ENCODE measurements around the gene DHRS11.

The DHRS11 gene

DNA sequence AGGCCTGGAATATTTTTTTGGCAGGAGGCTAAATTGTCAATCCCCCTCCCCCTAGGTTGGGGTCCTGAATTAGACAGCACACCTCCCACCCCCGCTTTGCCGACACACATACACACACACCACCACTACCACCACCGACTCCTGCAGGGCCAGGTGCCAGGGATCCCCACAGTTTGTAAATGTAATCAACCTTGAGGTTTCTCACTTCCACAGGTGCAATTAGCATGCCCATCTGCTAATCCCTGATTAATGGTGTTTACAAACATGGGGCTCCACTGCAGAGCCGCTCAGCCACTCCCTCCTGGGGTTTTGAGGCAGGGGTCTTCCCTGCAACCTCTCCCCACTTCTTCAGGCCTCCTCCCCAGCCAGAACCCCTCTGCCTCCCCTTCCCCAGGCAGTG, 21.5 kb downstream of the DHRS11 start:
- FAIRE-seq, result no peak

DNA sequence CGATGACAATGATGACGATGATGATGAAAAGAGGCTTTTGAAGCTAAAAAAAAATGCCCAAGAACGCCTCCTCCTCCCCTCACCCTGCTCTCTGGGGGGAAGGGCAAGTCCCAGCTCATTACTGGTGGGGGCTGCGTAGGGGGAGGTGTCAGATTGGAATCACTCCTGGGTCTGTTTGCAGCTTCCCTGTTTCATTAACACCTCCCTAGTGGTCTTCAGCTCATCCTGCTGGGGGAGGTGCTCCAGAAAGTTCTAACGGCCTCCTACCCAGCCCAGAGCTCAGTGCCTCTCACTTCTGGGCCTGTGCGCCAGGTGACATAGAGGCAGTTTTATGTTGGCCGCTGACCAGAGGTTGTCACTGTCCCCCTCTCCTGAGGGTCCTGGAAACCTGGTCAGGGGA, 22.4 kb downstream of the DHRS11 start:
- DNase-seq (ENCODE audit: low spot score) (no peak), FAIRE-seq (no peak)

More for the DNA sequence above, 21.5 kb downstream of the DHRS11 start:
- DNase-seq (ENCODE audit: low spot score), result no peak

DNA sequence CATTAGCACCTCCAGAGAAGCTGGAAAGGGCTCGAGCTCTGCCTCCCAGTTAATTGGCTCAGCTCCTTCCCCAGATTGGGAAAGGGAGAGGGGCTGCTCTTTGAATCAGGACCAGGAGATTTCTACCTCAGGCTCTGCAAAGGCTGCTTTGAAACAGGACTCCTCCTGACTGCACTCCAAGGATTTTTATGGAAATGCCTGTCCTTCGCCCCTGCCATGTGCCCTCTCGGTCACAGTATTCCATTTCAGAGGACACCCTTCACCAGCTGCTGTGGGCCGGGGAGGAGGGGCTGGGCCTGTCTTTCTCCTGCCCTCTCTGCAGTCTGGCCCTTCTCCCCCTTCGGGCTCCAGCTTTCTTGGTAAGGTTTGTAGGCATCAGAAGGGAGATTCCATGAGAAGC, 23.3 kb downstream of the DHRS11 start:
- FAIRE-seq (no peak), DNase-seq (ENCODE audit: low spot score) (no peak)

DNA sequence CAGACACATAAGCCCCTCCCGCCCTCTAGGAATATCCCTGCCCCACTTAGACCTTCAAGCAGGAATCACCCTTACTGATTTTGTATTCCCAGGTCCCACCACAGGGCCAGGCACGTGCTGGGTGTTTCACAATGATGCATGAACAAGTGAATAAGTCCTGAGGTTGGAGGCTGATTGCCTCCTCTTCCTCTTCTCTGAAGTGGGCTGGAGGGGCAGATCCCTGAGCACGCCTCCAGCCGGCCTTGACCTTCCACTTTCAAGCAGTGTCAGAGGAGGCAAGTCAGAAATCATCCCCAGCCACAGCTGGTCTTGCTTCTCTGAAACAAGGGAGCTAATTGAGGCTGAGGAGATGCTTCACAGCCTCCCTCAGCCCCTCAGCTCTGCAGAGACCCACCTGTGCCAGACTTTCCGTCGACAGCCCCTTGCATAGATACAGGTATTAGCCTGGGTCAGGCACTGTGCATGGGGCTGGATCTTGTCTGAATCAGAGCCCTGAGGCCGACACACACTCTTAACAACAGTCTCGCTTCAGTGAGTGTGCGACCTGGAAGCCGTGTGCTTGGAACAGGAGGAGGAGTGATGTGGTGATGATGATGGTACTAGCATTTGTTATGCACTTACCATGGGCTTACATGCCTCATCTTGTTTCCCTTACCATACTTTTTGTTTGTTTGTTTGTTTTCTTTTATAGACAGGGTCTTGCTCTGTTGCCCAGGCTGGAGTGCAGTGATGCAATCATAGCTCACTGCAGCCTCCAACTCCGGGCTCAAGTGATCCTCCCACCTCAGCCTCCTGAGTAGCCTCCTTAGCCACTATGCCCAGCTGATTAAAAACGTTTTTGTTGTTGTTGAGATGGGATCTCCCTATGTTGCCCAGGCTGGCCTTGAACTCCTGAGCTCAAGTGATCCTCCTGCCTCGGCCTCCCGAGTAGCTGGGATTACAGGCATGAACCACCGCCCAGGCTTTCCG, 24.7 kb downstream of the DHRS11 start:
- no peak for DNase-seq (ENCODE audit: low spot score)
- no peak for FAIRE-seq

DNA sequence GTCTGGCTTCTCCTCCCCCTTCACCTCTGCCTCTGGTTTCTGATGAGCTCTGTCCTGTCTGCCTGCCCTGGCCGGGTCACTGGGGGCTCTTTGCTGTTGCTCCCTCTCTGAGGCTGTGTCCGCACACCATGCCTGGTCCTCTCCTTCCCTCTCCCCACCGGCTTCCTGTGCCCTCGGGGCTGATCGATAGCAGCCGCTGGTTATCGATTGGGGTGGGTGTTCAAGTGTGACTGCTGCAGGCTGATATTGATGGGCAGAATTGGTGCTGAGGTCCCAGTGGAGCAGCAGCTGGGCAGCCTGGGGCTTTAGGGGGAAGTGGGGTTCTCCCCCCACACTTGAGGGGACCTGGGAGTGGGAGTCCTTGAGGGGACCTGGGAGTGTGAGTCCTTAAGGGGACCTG, 26.1 kb downstream of the DHRS11 start:
- FAIRE-seq (no peak), DNase-seq (ENCODE audit: low spot score) (no peak)

DNA sequence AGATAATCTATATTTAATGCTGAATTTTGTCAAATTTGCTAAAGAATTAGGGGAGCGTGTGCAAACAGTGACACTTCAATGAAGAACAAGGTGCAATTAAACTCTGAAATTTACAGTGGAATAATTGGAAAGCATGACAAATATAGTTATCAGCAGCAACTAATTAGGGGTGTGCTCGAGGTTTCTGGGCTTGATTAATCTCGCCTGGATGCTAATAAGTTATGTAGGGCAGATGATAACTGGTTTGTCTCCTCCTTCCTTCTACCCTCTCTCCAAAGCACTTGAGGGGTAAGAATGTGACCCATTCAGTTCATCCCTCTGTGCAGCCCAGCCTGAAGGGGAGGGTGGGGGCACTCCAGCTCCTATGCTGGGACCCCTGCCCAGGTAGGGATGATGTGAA, 31.6 kb downstream of the DHRS11 start:
- no peak for DNase-seq (ENCODE audit: low spot score)

DNA sequence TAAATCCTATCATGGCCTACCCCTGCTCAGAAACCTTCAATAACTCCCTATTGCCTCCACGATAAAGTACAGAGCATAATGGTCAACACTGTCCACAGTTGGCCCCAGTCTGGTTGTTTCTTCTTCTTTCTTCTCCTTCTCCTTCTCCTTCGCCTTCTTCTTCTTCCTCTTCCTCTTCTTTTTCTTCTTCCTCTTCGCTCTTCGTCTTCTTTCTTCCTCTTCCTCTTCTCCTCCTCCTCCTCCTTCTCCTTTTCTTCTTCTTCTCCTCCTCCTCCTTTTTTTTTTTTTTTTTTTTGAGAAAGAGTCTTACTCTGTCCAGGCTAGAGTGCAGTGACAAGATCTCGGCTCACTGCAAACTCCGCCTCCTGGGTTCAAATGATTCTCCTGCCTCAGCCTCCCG, 33.5 kb downstream of the DHRS11 start:
- no peak for FAIRE-seq
- no peak for DNase-seq (ENCODE audit: low spot score)

More for the DNA sequence above, 31.6 kb downstream of the DHRS11 start:
- FAIRE-seq, result no peak

DNA sequence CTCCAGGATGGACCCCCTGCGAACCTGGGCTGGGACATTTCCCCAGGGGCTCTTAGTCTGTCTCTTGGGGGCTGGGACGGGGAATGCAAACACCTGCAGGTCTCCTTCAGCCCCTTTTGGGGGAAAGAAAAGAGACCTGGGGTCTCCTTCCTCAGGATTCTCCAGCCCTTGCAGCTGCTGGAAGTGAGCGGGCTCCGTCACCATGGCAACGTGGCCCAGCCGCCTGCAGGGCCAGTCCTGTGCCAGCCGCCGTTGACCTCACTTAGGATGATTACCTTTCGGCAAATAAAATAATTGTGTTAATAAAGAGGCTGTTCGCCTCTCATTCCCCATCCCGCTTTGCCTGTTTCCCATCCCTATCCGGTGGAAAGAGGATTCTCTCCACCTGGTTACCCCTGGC, 35.4 kb downstream of the DHRS11 start:
- FAIRE-seq (no peak), DNase-seq (ENCODE audit: low spot score) (no peak)

DNA sequence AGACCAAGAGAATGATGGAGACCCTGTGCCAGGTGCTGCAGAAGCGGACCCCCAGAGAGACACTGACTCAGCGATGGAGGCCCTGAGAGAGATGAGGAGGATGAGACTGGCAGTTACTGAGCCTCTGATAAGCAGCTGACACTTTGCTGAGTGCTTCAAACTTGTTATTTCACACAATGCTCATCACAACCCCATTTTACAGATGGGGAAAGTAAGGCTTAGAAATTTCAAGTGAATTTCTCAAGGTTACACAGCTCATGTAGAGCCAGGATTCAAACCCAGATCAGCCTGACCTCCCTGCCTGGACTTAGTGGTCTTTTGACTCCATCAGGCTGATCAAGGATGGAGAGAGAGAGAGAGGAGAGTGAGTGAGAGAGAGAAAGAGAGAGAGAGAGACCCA, 36.9 kb downstream of the DHRS11 start:
- no peak for FAIRE-seq

DNA sequence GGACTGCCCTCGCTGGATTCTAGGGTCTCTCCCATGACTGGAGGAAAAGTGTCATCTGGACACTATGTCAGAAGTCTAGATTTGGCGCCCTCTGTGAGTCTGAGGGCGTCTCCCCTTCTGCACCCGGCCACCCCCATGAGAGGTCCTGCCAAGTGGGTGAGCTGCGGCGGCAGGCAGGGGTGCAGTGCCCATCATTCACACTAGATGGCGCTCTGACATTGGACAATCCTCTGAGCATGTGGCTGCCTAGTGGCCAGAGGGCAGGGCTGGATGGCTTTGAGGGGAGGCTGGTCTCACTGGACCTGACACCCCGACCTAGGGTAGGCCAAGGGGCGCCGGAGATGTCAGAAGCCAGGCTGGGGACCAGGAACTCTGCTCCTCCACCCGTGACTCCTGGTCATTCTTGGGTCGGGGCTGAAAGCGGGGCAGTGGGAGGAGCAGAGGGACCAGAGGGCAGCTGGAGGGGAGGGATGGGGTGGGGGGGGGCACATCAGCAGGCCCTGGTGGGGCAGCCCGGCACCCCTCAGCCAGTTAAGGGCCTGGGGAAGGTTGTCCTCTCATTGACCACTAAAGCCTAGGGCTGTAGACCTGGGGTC, 37.7 kb downstream of the DHRS11 start:
- no peak for FAIRE-seq
- peak; percentile 91 for DNase-seq (ENCODE audit: low spot score)

More for the DNA sequence above, 36.9 kb downstream of the DHRS11 start:
- no peak for DNase-seq (ENCODE audit: low spot score)

DNA sequence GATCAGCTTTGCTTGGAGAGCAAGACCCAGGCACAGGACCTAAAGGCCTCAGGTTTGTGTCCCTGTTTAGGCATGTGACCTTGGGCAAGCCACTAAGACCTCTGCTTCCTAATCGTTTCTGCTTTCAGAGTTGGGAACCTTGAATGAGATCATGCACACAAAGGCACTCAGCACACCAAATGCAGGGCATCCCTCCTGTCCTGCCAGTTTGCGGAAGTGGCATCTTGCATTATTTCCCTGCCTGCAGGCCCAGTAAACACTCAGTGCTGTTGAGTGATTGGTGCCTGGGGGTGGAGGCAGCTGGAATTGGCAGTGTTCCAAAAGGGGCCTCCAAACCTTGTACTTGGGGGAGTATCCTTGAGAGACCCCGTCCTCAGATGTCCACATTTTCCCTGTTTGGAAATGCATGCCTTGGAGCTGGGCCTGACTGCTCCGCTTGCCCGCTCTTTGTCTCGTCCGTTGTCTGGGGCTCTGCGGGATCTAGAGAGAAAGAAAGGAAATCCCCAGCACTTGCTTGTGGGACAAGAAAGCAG, 38.4 kb downstream of the DHRS11 start:
- FAIRE-seq, result no peak
- no peak for DNase-seq (ENCODE audit: low spot score)

DNA sequence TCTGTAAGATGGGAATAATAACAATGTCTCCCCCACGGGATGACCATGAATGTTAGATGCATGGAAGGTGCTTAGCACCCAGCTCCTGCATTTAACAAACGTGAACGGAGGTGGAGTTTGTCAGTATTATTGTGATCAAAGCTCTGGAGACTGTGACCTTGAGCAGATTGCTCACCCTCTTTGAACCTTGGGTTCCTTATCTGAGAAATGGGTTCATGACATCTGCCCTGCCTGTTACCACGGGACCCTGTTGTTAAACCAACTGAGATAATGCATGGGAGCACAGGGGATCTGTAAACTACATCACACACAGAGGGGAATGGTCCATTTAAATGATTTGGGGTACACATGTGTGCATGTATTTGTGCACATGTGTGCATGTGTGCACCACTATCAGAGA, 39.3 kb downstream of the DHRS11 start:
- DNase-seq (ENCODE audit: low spot score), result no peak
- no peak for FAIRE-seq

DNA sequence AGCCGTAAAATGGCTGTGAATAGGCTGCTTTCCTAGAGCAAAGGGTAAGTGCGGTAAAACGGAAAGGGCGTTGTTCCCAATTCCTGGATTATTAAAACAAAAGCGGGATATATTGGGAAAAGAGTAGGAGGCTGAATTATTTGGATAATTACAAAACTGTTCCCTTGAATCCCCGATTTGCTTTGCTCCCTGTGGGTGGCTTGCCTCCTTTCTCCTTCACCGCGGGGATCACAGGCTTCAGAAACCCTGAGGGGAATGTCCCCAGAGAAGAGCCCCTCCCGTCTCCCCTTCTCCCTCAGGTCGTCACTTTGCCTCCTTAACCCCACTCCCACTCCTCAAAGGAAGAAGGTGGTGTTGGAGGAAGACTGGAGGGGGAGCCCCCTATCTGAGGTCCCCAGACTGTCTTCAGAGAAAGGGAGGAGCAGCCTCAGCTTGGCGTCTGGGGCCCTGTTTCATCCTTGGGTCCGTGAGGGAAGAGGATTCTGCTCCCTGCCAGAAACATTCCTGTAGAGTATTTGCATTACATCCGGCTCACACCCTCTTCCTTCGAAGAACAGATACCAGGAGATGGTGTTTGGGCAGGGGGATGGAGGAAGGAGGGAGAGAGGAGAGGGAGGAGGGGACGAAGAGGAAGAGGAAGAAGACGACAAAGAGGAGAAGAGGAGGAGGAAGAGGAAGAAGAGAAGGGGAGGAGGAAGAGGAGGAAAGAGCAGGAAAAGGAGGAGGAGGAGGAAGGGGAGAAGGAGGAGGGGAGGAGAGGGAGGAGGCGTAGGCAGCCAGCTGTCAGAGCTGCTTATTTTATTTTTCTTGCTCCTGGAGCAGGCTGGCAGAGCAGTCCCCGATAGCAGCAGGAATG, 41.5 kb downstream of the DHRS11 start:
- no peak for FAIRE-seq

DNA sequence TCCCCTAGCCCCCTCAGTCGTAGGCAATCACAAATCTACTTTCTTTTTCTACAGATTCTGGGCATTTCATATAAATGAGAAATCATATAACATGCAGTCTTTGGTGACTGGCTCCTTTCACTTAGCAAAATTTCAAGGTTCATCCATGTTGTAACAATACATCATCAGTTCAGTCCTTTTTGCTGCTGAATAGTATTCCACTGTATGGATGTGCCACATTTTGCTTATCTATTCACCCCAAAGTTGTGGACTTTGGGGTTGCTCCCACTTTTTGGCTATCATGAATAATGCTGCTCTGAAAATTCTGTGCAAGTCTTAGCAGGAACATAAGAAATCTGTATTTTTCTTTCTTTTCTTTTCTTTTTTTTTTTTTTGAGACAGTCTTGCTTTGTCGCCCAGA, 48.7 kb downstream of the DHRS11 start:
- no peak for FAIRE-seq

More for the DNA sequence above, 41.5 kb downstream of the DHRS11 start:
- no peak for DNase-seq (ENCODE audit: low spot score)

DNA sequence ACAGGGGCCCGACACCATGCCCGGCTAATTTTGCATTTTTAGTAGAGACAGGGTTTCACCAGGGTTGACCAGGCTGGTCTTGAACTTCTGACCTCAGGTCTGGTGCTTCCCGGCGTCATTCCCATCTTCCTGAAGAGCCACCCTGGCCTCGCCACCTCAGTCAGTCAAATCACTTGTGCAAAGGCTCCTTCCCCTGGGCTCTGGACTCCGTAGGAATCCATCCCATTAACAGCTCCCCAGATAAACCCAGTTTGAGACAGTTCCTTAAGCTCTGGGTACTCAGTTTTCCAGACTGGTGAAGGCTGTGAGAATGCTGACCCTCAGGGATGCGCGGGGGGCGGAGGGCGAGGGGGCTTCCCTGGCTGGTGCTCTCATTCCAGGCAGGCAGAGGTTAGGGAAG, 49.2 kb downstream of the DHRS11 start:
- DNase-seq (ENCODE audit: low spot score) (no peak), FAIRE-seq (no peak)

More for the DNA sequence above, 48.7 kb downstream of the DHRS11 start:
- no peak for DNase-seq (ENCODE audit: low spot score)

DNA sequence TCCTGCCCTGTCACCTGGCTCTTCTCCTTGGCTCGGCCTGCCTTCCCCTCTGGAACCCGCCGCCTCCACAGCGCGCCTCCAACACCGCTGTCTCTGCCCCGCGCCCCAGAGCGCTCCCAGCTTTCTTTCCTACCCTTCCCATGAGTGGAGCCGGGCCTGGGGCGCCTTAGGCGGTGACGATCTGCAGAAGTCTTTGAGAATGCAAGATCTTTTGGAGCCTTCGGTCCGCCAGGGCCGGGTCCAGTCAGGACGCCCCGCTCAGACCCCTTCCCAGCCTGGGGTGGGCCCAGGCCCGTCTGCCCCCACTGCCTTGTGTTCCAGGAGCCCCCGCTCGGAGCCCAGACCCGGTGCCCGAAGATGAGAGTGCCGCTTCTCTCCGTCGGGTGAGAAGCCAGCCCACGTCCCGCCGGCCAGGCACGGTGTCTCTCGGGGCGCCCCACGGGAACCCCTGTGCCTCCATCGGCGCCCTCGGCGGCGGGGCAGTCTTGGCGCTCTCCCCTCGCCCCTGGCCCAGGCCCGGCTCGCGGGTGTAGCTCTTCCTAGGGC, 49.7 kb downstream of the DHRS11 start:
- DNase-seq (ENCODE audit: low spot score) (no peak), FAIRE-seq (no peak)

DNA sequence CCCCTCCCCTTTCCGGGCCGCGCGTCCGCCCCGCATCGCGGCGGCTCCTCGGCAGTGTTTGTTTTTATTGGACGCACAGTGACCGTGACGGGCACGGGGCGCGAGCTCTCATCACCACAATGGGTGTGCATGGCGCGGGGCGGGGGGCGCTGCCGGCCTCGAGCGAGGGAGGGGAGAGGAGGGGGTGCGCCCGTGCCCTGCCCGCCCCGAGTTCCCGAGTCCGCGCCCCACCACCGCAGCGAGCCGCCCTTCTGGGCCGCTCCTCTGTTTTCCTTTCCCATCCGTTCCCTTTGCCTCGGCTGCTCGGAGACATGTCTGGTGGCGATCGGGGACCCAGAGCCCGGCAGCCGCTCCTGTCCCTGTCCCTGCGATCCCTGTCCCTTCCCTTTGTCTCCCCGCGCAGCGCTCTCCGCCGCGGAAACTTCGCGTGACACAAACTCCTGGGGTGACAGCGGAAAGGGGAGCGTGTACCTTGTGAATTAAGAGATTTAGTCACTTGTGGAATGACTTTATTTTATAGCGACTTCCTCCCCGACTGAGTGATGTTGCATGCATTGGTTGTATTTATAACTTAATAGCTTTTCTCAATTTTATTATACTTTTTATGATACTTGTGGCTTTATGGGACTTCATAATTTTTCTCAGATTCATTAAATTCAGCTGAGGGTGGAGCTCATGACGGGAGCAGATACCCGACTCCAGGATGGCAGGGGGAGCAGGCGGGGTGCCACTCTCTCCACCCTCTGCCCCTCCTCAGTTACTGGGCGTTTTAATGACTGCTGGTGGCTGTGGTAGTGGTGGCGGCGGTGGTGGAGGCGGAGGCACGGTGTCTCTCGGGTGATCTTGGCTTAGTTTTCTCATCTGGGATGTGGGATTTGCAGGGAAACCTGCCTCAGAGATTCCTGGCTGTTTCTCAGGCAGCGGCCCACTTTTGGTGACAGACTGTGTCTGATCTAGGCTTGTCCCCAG, 50.5 kb downstream of the DHRS11 start:
- no peak for DNase-seq (ENCODE audit: low spot score)

DNA sequence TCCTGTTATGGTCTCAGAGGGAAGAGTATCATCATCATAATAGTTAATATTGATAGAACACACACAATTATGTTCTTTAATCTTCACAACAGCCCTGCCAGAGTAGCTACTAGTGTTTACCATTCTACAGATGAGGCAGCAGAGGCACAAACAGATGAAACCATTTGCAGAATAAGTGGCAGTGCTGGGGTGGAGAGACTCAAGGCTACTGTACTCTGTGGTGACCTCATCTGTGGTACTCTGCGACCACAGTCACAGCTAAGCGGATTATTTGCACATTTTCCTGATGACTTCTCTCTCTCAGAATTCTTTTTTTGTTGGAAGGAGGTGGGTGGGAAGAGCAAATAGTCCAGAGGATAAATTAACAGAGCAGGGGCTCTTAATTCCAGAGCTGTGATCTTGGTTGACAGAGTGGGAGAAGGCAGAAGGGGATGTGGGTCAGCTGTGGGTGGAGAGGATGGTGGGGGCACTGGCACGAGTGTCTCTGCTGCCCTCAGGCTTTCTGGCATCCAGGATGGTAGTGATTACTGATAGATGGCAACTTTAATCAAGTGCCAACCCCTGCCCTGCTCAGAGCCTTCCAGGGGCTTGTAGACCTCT, 51.5 kb downstream of the DHRS11 start:
- no peak for DNase-seq (ENCODE audit: low spot score)
- no peak for FAIRE-seq

More for the DNA sequence above, 50.5 kb downstream of the DHRS11 start:
- FAIRE-seq, result no peak

DNA sequence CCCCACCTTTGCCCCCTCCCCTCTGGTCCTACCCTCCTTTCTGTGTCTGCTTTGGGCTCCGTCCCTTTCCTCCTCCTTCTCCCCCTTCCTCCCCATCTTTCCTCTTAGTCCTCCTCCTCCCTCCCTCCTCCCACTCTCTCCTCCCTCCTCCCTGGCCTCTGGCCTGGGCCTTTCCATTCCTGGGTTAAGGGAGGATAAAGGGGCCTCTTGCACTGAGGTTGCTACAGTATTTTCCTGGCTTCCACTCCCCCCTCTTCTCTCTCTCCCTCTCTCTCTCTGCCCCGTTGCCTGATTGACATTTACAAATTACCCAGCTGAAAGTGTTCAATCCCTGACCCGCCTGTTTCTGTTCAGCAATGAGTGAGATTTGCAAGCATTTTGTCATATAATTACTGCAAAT, 53.7 kb downstream of the DHRS11 start:
- DNase-seq (ENCODE audit: low spot score) (no peak), FAIRE-seq (no peak)

DNA sequence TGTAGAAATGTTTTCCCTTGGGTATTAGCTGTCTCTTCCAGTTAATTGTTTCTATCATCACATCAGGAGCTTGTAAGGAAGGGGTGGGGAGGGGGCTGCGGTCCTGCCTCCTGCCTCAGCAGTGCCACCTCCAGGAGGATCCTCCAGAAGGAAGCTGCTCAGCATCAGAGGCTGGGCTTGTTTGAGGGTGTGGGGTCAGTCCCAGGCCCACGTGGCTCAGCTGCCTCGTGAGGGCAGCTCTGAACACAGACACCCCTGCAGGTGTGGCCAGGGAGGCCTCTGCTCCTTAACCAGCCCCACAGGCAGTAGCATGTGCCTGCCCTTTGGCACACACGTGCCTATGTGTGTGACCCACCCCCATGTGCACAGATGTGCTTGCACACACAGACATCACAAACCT, 56.0 kb downstream of the DHRS11 start:
- FAIRE-seq (no peak), DNase-seq (ENCODE audit: low spot score) (no peak)

Data from urothelium cell line (cell line).